GM20000 (cell line): ENCODE data around the gene PFKP.
"Not testable (repeated sequence)": the region's sequence is repeated elsewhere in the genome, so short reads cannot be mapped to it uniquely, and the experiment has no call there.

Source experiments
- DNase-seq: peaks from one replicate; pipeline ENCODE4 v3.0.0; 2012; ENCODE audit warnings: low spot score
- CTCF ChIP-seq: IDR thresholded peaks from 2 replicates; pipeline ENCODE4 v1.5.1; 2012; ENCODE audit warnings: mild to moderate bottlenecking, control low read depth; ENCODE audit errors: extremely low read depth, missing control alignments

The PFKP gene

GRCh38 chr10:3056280-3057037, 10.9 kb upstream of the PFKP start:
- no peak for DNase-seq
- no peak for TF ChIP-seq CTCF

GRCh38 chr10:3057946-3058345, 9.4 kb upstream of the PFKP start:
- TF ChIP-seq CTCF, result no peak
- no peak for DNase-seq

- no peak for DNase-seq
- TF ChIP-seq CTCF, result no peak
Observed at GRCh38 chr10:3059974-3060373, 7.4 kb upstream of the PFKP start.

GRCh38 chr10:3060481-3060889, 6.9 kb upstream of the PFKP start:
- TF ChIP-seq CTCF, result no peak
- no peak for DNase-seq

GRCh38 chr10:3061323-3061898, 5.9 kb upstream of the PFKP start:
- not testable (repeated sequence) for DNase-seq

GRCh38 chr10:3062502-3063186, 4.7 kb upstream of the PFKP start:
- DNase-seq, result no peak
- no peak for TF ChIP-seq CTCF

GRCh38 chr10:3064423-3064822, 2.9 kb upstream of the PFKP start:
- no peak for TF ChIP-seq CTCF
- DNase-seq, result no peak
